Omental fat pad (tissue), 4 donors: ENCODE measurements around the gene OR6K6. TPM values are rescaled to one million over a fixed set of nuclear protein-coding genes. Genes with fewer than 3 reads are reported as not detected.

Experiments used
- ATAC-seq: fragments of 150-250 bp; one replicate; pipeline ENCODE4 v1.9.1; 2016; ENCODE audit warnings: mild to moderate bottlenecking, moderate library complexity; ENCODE audit not compliant: low FRiP score
- DNase-seq: peaks from one replicate; pipeline ENCODE4 v3.0.0-alpha.2; 2019; ENCODE audit warnings: low spot score
- total RNA-seq, 4 donors: library from RNA; depleted of rRNA; stranded (reverse); fragments of >200 nt; gene quantifications; one replicate each; pipeline ENCODE4 v1.1.0, GENCODE V29; 2016
- TF ChIP-seq, protein P1 (sequence below), 3 donors: fragments of 450-650 bp; IDR thresholded peaks; one replicate each; pipeline ENCODE4 v1.5.1; 2016 to 2017; ENCODE audit warnings: antibody characterized with exemption in 3 of 3, mild to moderate bottlenecking in 3 of 3, moderate library complexity in 2 of 3

The OR6K6 gene
- total RNA-seq, result not detected

GRCh38 chr1:158754420-158754819, at the start of gene OR6K6:
OR6K6 (plus strand) TSS chr1:158754720; CDS start chr1:158754888, 168 bp downstream.
- no peak for DNase-seq
- ATAC-seq, result no peak
- TF ChIP-seq, protein P1, sequence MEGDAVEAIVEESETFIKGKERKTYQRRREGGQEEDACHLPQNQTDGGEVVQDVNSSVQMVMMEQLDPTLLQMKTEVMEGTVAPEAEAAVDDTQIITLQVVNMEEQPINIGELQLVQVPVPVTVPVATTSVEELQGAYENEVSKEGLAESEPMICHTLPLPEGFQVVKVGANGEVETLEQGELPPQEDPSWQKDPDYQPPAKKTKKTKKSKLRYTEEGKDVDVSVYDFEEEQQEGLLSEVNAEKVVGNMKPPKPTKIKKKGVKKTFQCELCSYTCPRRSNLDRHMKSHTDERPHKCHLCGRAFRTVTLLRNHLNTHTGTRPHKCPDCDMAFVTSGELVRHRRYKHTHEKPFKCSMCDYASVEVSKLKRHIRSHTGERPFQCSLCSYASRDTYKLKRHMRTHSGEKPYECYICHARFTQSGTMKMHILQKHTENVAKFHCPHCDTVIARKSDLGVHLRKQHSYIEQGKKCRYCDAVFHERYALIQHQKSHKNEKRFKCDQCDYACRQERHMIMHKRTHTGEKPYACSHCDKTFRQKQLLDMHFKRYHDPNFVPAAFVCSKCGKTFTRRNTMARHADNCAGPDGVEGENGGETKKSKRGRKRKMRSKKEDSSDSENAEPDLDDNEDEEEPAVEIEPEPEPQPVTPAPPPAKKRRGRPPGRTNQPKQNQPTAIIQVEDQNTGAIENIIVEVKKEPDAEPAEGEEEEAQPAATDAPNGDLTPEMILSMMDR (IDR thresholded peaks at IDR 0.05), result no peak

GRCh38 chr1:158706096-158706495, 48.4 kb upstream of the OR6K6 start:
- TF ChIP-seq, protein P1 (IDR thresholded peaks at IDR 0.05), result no peak
- ATAC-seq, result no peak
- DNase-seq, result no peak

- DNase-seq (no peak), ATAC-seq (no peak)
- TF ChIP-seq, protein P1 (IDR thresholded peaks at IDR 0.05), result no peak
Measured at GRCh38 chr1:158711098-158711497, 43.4 kb upstream of the OR6K6 start.

GRCh38 chr1:158714754-158715153, 39.8 kb upstream of the OR6K6 start:
- ATAC-seq (no peak), DNase-seq (no peak)
- TF ChIP-seq, protein P1 (IDR thresholded peaks at IDR 0.05), result no peak

- DNase-seq, result no peak
- ATAC-seq, result no peak
- TF ChIP-seq, protein P1 (IDR thresholded peaks at IDR 0.05), result no peak
Measured at GRCh38 chr1:158716335-158716734, 38.2 kb upstream of the OR6K6 start.

DNA sequence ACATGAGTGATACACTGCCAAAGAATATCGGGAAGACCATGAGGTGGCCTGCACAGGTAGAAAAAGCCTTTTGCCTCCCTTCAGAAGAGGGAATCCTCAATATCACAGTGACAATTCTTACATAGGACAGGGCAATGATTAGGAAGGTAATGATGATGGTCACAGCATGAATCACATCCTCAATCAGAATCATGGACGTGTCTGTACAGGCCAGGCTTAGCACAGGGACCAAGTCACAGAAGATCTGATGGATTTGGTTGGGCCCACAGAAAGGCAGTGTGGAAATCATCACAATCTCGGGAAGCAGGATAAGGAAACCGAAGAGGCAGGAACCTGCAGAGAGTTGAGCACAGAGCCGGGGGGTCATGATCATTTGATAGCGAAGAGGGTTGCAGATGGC, 37.2 kb upstream of the OR6K6 start:
- TF ChIP-seq, protein P1 (IDR thresholded peaks at IDR 0.05), result no peak
- DNase-seq (no peak), ATAC-seq (no peak)

DNA sequence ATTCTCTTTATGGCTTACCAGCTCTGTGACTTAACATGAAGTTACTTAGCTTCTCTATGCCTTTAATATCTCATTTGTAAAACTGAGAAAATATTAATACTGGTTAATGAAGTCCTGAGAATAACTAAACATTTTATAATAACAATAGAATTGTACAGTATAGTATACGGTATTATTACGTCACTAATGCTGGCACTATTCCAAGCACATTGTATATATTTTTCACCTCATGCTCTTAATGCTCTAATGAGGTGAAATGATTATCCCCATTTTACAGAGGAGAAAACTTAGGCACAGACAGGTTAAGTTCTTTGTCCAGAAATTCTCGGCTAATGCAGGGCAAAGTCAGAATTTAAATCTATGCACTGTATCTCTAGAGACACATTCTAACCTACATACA, 34.9 kb upstream of the OR6K6 start:
- TF ChIP-seq, protein P1 (IDR thresholded peaks at IDR 0.05), result no peak
- DNase-seq, result no peak
- ATAC-seq, result no peak
